Thyroid gland (tissue), 4 donors: ENCODE measurements around the gene ETAA1. TPM values are rescaled to one million over a fixed set of nuclear protein-coding genes. Genes with fewer than 3 reads are reported as not detected.

ENCODE experiments used
- DNase-seq, 2 donors: peaks; one replicate each; pipeline ENCODE4 v3.0.0-alpha.2; 2019
- H3K27ac ChIP-seq, 3 donors: fragments of 200-600 bp; sonication (generic); 1 replicate in 2 of 3; 2 replicates in 1 of 3; pipeline ENCODE4 v1.5.1; 2016 to 2019; ENCODE audit warnings: mild to moderate bottlenecking in 1 of 3, moderate library complexity in 1 of 3
- H3K27me3 ChIP-seq: fragments of 200-600 bp; sonication (generic); one replicate; pipeline ENCODE4 v1.5.1; 2019
- H3K36me3 ChIP-seq, 2 donors: fragments of 200-600 bp; sonication (generic); one replicate each; pipeline ENCODE4 v1.5.1; 2016 to 2019
- H3K4me1 ChIP-seq, 2 donors: fragments of 200-600 bp; sonication (generic); one replicate each; pipeline ENCODE4 v1.5.1; 2017 to 2019
- H3K4me3 ChIP-seq, 3 donors: fragments of 200-600 bp; sonication (generic); replicated peaks in 1 of 3; 1 replicate in 2 of 3; 2 replicates in 1 of 3; pipeline ENCODE4 v1.5.1; 2016; ENCODE audit warnings: mild to moderate bottlenecking in 1 of 3
- H3K9me3 ChIP-seq: fragments of 200-600 bp; sonication (generic); one replicate; pipeline ENCODE4 v1.5.1; 2017
- POLR2A ChIP-seq, 2 donors: fragments of 450-650 bp; IDR thresholded peaks; one replicate each; pipeline ENCODE4 v1.6.1; 2017; ENCODE audit warnings: antibody characterized with exemption in 2 of 2, mild to moderate bottlenecking in 2 of 2, moderate library complexity in 1 of 2
- WGBS, 2 donors: methylation state at CpG; one replicate each; pipeline ENCODE4 v1.1.5; 2017; 5-methylcytosine and 5-hydroxymethylcytosine counted together
- intact Hi-C: fragments of 100-400 bp; cut with DNase I; formaldehyde crosslinking; loops from one replicate; pipeline ENCODE4 v1.15.1; 2023
- total RNA-seq, 4 donors: library from RNA; depleted of rRNA; stranded (reverse); fragments of >200 nt; gene quantifications; one replicate each; pipeline ENCODE4 v1.2.3, GENCODE V29; 2016
- TF ChIP-seq, protein P1 (sequence below), 6 experiments: fragments of 200-600 bp in 3 of 6; fragments of 450-650 bp in 3 of 6; sonication (generic) in 3 of 6; IDR thresholded peaks; one replicate each; pipeline ENCODE4 v1.5.1; 2016 to 2019; ENCODE audit warnings: antibody characterized with exemption in 6 of 6, mild to moderate bottlenecking in 2 of 6, inconsistent platforms in 1 of 6, moderate library complexity in 1 of 6

Gene ETAA1
- total RNA-seq, 4 donors from 2014 or later, result 23.4 to 34.4 (median 25.9) TPM

DNA sequence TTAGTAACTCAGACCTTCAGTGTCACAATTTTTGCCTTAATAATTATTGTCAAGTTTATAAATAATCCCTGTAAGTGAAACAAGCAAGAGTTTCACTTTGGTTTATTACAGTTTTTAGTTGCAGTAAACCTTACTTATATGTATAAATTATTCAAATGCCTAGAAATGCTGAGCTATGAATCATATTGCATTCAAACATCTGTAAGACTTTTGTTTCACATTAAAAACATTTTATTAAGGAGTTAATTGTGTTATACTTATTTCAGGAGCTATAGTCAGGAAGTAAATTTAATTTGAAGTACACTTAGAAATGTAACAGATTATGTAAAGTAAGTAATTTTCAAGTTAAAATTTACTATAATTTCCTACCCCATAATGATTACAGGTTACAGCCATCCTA lies 3.9 kb upstream of the ETAA1 start:
- H3K4me1 ChIP-seq, result peaks cover 14 to 15% of the 10 kb centered on the region in 2 donors
- TF ChIP-seq POLR2A (IDR thresholded peaks at IDR 0.05), result no peak
- TF ChIP-seq, protein P1, sequence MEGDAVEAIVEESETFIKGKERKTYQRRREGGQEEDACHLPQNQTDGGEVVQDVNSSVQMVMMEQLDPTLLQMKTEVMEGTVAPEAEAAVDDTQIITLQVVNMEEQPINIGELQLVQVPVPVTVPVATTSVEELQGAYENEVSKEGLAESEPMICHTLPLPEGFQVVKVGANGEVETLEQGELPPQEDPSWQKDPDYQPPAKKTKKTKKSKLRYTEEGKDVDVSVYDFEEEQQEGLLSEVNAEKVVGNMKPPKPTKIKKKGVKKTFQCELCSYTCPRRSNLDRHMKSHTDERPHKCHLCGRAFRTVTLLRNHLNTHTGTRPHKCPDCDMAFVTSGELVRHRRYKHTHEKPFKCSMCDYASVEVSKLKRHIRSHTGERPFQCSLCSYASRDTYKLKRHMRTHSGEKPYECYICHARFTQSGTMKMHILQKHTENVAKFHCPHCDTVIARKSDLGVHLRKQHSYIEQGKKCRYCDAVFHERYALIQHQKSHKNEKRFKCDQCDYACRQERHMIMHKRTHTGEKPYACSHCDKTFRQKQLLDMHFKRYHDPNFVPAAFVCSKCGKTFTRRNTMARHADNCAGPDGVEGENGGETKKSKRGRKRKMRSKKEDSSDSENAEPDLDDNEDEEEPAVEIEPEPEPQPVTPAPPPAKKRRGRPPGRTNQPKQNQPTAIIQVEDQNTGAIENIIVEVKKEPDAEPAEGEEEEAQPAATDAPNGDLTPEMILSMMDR (IDR thresholded peaks at IDR 0.05), result no peak
- H3K36me3 ChIP-seq, result no peaks in the 10 kb centered on the region
- no peak for DNase-seq
- no peak overlapping the region for H3K4me3 ChIP-seq
- no peaks in the 10 kb centered on the region for H3K9me3 ChIP-seq
- H3K27me3 ChIP-seq, result no peaks in the 10 kb centered on the region
- H3K27ac ChIP-seq, result no peak overlapping the region
- intact Hi-C loops, result no loop called here

DNA sequence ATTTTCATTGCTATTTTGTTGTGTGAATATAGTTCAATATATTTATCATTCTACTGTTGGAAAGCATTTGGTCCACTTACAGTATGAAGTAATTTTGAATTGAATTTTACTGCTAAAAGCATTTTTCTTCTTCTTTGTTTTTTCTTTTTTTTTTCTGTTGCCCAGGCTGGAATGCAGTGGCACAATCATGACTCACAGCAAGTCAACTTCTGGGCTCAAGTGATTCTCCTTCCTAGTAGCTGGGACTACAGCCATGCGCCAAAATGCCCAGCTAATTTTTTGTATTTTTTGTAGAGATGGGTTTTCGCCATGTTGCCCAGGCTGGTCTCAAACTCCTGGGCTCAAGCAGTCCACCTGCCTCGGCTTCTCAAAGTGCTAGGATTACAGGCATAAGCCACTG lies 2.4 kb upstream of the ETAA1 start:
- intact Hi-C loops, result no loop called here
- 95 to 96% methylated on average over 3 of the region's 3 CpGs for WGBS, 2 donors

GRCh38 chr2:67399144-67399543 lies 2.0 kb downstream of the ETAA1 start:
- H3K4me3 ChIP-seq, result no peak overlapping the region
- 92 to 96% methylated on average over 2 of the region's 2 CpGs for WGBS, 2 donors
- H3K9me3 ChIP-seq, result no peaks in the 10 kb centered on the region
- H3K4me1 ChIP-seq, result peaks cover 6 to 8% of the 10 kb centered on the region in 2 donors
- H3K36me3 ChIP-seq, result no peaks in the 10 kb centered on the region
- no peak overlapping the region for H3K27ac ChIP-seq
- TF ChIP-seq POLR2A (IDR thresholded peaks at IDR 0.05), result no peak
- TF ChIP-seq, protein P1 (IDR thresholded peaks at IDR 0.05), result no peak
- intact Hi-C loops, result no loop called here
- H3K27me3 ChIP-seq, result no peaks in the 10 kb centered on the region
- DNase-seq, result no peak

More for the DNA sequence above, 2.4 kb upstream of the ETAA1 start:
- Histone ChIP-seq H3K4me1 (peaks cover 7 to 8% of the 10 kb centered on the region in 2 donors), H3K27ac (no peak overlapping the region), H3K4me3 (no peak overlapping the region), H3K9me3 (no peaks in the 10 kb centered on the region), H3K27me3 (no peaks in the 10 kb centered on the region), H3K36me3 (no peaks in the 10 kb centered on the region)
- TF ChIP-seq, protein P1 (IDR thresholded peaks at IDR 0.05), result no peak
- no peak for TF ChIP-seq POLR2A (IDR thresholded peaks at IDR 0.05)
- no peak for DNase-seq

GRCh38 chr2:67399831-67400489 lies 2.8 kb downstream of the ETAA1 start:
- TF ChIP-seq POLR2A (IDR thresholded peaks at IDR 0.05), result no peak
- TF ChIP-seq, protein P1 (IDR thresholded peaks at IDR 0.05), result no peak
- 66 to 88% methylated on average over 3 of the region's 3 CpGs for WGBS, 2 donors
- no peaks in the 10 kb centered on the region for H3K27me3 ChIP-seq
- H3K4me3 ChIP-seq, result no peak overlapping the region
- intact Hi-C loops, result no loop called here
- H3K4me1 ChIP-seq, result peaks cover 6 to 8% of the 10 kb centered on the region in 2 donors
- H3K36me3 ChIP-seq, result no peaks in the 10 kb centered on the region
- no peak overlapping the region for H3K27ac ChIP-seq
- no peak for DNase-seq
- no peaks in the 10 kb centered on the region for H3K9me3 ChIP-seq

DNA sequence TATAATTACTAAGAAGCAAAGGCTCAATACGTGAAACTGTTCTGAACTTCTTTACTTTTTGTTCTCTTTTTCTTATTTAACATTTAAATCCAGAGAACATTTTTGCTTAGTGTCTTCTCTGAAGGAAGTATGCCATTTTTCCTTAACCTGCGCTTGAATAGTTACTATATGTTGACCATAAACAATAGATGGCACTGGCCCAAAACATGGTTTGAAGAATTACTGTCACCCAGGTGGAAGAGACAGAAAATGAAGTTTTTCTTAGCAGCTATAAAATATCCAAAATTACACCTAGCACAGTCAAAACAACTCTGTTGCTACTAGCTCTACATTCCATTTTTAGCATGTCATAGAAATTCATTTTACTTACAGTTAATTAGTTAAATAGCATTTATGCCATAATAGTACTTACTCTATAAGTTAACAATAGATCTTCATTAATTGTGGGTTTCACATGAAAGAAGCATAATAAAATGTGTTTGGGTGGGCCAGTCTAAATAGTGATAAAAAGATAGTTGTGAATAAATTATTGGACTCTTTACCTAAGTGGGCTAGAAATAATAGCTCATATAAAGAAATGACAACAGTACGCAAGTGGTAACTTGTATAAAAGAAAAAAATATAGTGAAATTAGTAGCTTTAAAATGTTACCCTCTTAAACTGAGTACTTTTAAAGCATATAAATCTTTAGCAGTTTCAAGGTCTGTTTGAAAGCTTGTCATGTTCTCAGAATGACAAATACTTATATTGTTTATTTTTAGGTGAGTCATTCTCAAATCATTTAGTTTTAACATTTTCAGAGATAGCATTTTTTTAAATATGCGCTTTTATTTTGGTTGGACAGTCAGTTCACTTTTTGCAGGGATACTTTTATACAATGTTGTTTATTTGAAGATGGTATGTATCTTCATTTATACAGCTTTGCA lies 3.7 kb downstream of the ETAA1 start:
- DNase-seq, result no peak
- H3K9me3 ChIP-seq, result no peaks in the 10 kb centered on the region
- peaks cover 6 to 8% of the 10 kb centered on the region in 2 donors for H3K4me1 ChIP-seq
- no peak overlapping the region for H3K27ac ChIP-seq
- no peak for TF ChIP-seq POLR2A (IDR thresholded peaks at IDR 0.05)
- TF ChIP-seq, protein P1 (IDR thresholded peaks at IDR 0.05), result no peak
- H3K4me3 ChIP-seq, result no peak overlapping the region
- 93% methylated on average over 4 of the region's 4 CpGs for WGBS, 2 donors
- intact Hi-C loops, result no loop called here
- no peaks in the 10 kb centered on the region for H3K27me3 ChIP-seq
- H3K36me3 ChIP-seq, result no peaks in the 10 kb centered on the region
